Fibroblast of pulmonary artery (primary cell): ENCODE results near the gene EPHA8.

ENCODE experiments used
- DNase-seq: peaks from one replicate; pipeline ENCODE4 v3.0.0-alpha.2; 2010; ENCODE audit warnings: low read depth
- H3K4me3 ChIP-seq: replicated peaks from 2 replicates; pipeline ENCODE4 v1.5.1; 2011; ENCODE audit warnings: low read depth, mild to moderate bottlenecking, control low read depth, low read length, moderate library complexity
- TF ChIP-seq, protein P1 (sequence below): IDR thresholded peaks from 2 replicates; pipeline ENCODE4 v1.5.1; 2011; ENCODE audit warnings: mild to moderate bottlenecking, control low read depth, low read length, inconsistent platforms; ENCODE audit errors: missing control alignments

Gene EPHA8

DNA sequence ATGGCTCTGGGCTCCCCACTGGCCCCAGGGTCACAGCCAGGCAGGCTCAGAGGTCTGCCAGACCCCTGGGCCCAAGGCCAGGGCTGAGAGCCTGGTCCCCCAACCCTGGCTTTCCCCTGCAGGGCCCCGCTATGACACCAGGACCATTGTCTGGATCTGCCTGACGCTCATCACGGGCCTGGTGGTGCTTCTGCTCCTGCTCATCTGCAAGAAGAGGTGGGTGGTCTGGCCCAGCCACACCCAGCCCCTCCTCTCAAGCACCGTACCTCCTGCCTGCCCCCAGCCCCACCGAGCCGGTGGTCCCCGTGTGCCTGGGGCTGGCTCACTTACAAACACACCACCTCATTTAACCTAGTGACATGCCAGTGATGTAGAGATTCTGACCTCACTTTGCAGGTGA is 31.8 kb downstream of the EPHA8 start:
- TF ChIP-seq, protein P1, sequence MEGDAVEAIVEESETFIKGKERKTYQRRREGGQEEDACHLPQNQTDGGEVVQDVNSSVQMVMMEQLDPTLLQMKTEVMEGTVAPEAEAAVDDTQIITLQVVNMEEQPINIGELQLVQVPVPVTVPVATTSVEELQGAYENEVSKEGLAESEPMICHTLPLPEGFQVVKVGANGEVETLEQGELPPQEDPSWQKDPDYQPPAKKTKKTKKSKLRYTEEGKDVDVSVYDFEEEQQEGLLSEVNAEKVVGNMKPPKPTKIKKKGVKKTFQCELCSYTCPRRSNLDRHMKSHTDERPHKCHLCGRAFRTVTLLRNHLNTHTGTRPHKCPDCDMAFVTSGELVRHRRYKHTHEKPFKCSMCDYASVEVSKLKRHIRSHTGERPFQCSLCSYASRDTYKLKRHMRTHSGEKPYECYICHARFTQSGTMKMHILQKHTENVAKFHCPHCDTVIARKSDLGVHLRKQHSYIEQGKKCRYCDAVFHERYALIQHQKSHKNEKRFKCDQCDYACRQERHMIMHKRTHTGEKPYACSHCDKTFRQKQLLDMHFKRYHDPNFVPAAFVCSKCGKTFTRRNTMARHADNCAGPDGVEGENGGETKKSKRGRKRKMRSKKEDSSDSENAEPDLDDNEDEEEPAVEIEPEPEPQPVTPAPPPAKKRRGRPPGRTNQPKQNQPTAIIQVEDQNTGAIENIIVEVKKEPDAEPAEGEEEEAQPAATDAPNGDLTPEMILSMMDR, result no peak
- no peak for DNase-seq
- no peak overlapping the region for H3K4me3 ChIP-seq

DNA sequence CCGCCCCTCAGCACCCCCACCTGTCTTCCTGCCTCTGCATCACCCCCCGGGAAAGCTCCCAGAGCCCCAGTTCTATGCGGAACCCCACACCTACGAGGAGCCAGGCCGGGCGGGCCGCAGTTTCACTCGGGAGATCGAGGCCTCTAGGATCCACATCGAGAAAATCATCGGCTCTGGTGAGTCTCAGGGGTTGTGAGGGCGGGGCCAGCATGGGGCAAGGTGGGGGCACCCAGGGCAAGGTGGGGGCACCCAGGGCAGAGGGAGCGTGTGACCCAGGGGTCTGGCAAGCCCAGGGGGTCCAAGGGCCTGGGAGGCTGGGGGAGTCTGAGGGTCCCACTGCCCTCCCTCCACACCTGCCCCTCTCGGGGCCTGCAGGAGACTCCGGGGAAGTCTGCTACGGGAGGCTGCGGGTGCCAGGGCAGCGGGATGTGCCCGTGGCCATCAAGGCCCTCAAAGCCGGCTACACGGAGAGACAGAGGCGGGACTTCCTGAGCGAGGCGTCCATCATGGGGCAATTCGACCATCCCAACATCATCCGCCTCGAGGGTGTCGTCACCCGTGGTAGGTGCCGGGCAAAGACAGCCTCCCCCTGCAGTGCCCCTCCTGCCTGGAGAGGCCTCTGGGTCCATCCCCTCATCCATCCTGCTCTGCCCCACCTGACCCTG is 34.1 kb downstream of the EPHA8 start:
- DNase-seq, result no peak
- no peak overlapping the region for H3K4me3 ChIP-seq
- TF ChIP-seq, protein P1, result no peak

DNA sequence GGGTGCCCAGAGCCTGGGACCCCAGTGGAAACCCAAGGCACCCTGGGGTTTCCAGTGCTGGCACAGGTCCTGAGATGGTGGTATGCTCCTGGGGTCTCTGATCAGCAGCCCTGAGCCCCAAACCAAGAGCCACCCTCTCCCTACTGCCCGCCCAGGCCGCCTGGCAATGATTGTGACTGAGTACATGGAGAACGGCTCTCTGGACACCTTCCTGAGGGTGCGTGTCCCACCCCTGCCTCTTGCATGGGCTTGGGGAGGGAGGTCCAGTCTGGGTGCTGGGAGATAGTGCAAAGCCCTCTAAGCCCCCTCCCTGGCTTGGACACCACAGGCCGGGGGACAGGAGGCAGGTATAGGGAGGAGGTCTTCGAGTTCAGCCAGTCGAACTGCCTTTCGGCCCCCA is 34.7 kb downstream of the EPHA8 start:
- TF ChIP-seq, protein P1, result no peak
- no peak overlapping the region for H3K4me3 ChIP-seq
- DNase-seq, result no peak

DNA sequence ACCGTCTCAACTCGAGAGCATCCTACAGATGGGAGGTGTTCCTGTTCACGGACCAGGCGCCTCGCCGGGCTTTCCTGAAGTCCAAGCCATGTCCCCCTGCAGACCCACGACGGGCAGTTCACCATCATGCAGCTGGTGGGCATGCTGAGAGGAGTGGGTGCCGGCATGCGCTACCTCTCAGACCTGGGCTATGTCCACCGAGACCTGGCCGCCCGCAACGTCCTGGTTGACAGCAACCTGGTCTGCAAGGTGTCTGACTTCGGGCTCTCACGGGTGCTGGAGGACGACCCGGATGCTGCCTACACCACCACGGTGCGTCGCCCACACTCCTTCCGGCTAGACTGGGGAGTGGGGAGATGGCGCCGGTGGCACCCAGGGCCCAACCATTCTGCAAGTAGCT is 35.4 kb downstream of the EPHA8 start:
- TF ChIP-seq, protein P1, result no peak
- DNase-seq, result no peak
- no peak overlapping the region for H3K4me3 ChIP-seq

DNA sequence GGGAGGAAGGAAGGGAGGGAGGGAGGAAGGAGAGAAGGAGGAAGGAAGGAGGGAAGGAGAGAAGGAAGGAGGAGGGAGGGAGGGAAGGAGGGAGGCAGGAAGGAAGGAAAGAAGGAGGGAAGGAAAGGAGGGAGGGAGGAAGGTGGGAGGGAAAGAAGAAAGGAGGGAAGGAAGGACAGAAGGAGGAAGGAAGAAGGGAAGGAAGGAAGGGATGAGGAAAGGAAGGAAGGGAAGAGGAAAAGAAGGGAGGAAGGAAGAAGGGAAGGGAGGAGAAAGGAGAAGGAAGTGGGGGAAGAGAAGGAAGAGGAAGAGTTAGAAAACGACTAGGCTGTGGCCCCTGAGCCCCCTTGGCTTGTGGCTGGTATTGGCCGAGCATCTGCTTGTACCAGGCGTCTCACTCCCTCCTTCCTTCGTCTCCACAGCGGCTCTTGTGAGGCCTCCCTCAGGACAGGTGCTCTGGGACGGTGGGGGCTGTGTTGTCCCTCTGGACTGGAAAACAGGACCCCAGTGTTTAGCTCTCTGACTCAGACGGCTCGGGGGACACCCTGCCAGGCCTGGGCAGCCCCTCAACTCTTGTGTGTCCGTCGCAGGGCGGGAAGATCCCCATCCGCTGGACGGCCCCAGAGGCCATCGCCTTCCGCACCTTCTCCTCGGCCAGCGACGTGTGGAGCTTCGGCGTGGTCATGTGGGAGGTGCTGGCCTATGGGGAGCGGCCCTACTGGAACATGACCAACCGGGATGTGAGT is 37.0 kb downstream of the EPHA8 start:
- TF ChIP-seq, protein P1, result no peak
- no peak for DNase-seq
- no peak overlapping the region for H3K4me3 ChIP-seq

DNA sequence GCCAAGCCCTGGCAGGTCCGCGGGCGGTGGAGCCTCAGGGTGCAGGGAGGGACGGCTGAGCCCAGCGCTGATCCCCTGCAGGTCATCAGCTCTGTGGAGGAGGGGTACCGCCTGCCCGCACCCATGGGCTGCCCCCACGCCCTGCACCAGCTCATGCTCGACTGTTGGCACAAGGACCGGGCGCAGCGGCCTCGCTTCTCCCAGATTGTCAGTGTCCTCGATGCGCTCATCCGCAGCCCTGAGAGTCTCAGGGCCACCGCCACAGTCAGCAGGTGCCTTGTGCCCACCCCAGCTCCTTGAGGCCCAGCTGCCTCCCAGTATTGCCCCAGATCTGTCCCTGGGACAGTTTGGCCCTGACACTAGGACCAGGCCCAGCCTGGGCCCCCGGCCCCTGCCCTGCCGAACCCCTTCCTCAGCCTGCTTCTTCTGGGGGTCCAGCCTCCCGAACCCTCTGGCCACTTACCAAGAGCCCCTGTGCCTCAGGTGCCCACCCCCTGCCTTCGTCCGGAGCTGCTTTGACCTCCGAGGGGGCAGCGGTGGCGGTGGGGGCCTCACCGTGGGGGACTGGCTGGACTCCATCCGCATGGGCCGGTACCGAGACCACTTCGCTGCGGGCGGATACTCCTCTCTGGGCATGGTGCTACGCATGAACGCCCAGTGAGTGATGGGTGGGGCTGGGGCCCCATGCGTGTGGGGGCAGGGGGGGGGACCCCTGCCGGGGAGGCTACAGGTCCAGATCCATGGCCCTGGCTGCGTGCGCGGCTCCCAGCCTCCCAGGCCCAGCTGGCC is 37.7 kb downstream of the EPHA8 start:
- no peak for DNase-seq
- TF ChIP-seq, protein P1, result no peak
- H3K4me3 ChIP-seq, result no peak overlapping the region
